Measurements from ENCODE around the gene RELB.
A peak's percentile ranks its signal among the peaks of the same experiment; 100 is the strongest.
"Not testable (repeated sequence)": the region's sequence is repeated elsewhere in the genome, so short reads cannot be mapped to it uniquely, and the experiment has no call there.

The RELB gene

DNA sequence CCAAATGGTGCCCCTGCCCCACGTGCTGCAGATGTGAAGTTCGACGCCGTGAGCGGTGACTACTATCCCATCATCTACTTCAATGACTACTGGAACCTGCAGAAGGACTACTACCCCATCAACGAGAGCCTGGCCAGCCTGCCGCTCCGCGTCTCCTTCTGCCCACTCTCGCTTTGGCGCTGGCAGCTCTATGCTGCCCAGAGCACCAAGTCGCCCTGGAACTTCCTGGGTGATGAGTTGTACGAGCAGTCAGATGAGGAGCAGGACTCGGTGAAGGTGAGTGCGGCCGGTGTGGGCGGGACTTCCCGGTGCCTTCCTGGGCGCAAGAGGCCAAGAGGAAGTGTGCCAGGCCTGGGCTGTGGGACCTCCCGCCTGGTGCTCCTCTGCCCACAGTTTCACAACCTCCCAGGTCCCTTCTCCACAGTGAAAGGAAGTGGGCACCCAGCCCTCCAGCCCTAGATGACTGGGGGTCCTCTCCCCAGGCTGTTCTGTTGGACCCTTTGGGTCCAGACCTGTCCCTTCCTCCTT lies 14.1 kb upstream of the RELB start:
- DNase-seq (ENCODE audit: low spot score): no peak

DNA sequence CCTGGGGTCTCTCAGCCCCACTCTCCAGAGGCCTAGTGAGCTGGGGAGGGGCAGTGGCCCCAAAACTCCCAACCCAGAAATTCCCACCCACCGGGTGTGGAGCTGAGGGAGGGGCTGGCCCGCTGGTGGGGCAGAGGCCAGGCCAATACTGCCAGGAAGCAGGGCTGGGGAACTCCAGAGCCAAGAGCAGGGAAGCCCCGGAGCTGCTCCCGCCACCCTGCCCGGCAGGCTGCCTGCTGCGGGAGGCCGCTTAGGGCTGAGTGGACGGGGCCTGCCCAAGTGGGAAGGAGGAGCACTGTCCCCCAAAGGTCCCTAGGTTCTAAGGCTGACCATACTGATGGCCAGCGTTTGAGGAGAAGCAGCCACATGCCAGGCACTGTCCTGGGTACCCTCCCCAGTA lies 13.0 kb upstream of the RELB start:
- no peak for DNase-seq (ENCODE audit: low spot score)

DNA sequence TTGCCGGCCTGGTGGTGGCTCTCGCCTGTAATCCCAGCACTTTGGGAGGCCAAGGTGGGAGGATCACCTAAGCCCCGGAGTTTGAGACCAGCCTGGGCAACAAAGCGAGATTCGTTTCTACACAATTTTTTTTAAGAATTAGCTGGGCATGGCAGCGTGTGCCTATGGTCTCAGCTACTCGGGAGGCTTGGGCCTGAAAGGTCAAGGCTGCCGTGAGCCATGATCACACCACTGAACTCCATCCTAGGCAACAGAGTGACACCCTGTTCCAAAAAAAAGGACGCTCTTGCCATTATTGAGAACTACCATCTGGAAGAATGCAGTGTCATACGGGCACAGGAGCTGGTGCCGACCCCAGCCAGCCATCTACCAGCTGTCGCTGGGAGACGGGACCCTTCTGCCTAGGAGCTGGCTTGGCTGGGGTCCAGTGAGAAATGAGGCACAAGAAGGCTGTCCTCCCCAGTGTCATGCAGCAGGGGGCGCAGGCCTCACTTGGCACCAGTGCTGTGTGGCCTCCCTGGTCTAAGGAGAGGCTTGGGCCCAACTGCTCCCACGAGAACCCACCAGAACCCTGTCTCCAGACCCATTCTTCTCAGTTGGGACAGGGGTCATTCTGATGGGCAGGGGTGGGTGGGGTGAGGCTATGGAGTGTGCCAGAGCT lies 12.2 kb upstream of the RELB start:
- no peak for DNase-seq (ENCODE audit: low spot score)

- no peak for DNase-seq (ENCODE audit: low spot score)
Observed at GRCh38 chr19:44990459-44990858, 10.8 kb upstream of the RELB start.

DNA sequence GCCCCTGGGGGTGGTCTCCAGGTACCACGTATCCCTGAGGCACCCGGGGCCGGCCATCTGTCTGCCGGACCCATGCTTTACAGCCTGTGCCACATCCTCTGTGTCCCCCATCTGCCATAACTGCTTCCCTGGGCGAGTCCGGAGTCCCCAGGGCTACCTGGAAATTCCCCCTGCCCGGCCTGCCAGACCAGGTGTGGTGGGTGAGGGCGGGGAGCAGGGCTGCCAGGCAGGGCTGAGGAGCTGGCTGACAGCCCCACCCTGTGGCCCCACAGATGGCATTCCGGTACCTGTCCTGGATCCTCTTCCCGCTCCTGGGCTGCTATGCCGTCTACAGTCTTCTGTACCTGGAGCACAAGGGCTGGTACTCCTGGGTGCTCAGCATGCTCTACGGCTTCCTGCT lies 10.3 kb upstream of the RELB start:
- no peak for DNase-seq (ENCODE audit: low spot score)

DNA sequence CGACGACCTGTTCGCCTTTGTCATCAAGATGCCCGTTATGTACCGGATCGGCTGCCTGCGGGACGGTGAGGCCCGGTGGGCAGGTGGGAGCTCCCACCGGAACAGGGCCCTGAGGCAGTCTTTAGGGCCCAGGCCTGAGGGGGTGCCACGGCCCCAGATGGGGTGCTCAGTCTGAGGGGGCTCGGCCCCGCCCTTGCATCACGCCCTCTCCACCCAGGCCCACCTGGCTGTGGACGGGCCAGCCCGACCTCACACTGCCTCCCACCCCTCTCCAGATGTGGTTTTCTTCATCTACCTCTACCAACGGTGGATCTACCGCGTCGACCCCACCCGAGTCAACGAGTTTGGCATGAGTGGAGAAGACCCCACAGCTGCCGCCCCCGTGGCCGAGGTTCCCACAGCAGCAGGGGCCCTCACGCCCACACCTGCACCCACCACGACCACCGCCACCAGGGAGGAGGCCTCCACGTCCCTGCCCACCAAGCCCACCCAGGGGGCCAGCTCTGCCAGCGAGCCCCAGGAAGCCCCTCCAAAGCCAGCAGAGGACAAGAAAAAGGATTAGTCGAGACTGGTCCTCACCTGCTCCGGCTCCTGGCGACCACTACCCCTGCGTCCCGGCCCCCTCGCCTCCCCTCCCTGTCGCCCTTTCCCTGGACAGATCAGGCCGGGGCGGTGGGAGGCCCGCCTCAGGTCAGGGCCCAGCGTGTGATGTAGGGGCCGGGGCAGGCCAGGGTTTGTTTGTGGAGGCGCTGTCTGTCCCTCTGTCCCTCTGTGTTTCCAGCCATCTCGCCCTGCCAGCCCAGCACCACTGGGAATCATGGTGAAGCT lies 8.7 kb upstream of the RELB start:
- no peak for DNase-seq (ENCODE audit: low spot score)

- DNase-seq (ENCODE audit: low spot score): no peak
Observed at GRCh38 chr19:44993526-44993925, 7.7 kb upstream of the RELB start.

GRCh38 chr19:44993926-44994537 lies 7.2 kb upstream of the RELB start:
- DNase-seq (ENCODE audit: low spot score): no peak

GRCh38 chr19:44998025-44998424 lies 3.2 kb upstream of the RELB start:
- no peak for DNase-seq (ENCODE audit: low spot score)

DNA sequence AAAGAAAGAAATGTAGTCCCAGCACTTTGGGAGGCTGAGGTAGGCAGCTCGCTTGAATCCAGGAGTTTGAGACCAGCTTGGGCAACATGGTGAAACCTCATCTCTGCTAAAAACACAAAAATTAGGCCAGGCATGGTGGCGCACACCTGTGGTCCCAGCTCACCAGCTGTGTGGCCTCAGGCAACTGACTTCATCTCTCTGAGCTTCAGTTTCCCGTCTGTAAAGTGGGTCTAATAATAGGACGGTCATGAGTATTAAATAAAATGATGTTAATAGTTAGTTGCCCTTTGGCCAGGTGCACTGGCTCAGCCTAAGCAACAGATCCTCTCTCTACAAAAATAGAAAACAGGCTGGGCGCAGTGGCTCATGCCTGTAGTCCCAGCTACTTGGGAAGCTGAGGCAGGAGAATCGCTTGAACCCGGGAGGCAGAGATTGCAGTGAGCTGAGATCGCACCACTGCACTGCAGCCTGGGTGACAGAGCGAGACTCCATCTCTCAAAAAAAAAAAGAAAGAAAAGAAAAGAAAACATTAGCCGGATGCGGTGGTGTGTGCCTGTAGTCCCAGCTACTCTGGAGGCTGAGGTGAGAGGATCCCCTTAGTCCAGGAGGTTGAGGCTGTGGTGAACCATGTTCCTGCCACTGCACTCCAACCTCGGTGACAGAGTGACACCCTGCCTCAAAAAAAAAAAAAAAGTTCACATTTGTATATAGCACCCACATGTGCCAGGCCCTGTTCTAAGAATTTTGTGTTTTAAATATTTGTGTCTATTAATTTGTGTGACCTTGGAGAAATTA lies 1.9 kb upstream of the RELB start:
- not testable (repeated sequence) for DNase-seq (ENCODE audit: low spot score)

GRCh38 chr19:45000665-45001064 lies 599 bp upstream of the RELB start:
- not testable (repeated sequence) for DNase-seq (ENCODE audit: low spot score)

- DNase-seq (ENCODE audit: low spot score): no peak
Observed at GRCh38 chr19:45003485-45003884, 2.2 kb downstream of the RELB start.

GRCh38 chr19:45005787-45006186 lies 4.5 kb downstream of the RELB start:
- DNase-seq (ENCODE audit: low spot score): no peak

DNA sequence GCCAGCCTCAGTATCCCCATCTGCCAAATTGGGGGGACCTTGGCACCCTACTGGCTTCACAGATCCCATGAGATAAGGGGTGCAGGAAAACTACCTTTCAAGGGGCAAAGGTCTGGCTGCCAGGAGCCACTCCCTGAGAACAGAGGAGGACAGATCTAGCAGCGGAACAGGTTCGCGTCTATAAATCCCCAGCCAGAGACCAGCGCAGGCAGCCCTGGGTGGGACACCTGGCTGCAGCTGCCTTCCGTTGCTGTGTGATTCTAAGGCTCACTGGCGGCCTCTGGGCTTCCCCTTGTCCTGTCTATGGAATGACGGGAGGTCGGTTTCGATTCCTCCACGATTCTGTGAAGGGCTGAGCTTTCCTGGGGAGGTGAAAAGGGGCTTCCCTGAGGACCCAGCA lies 7.3 kb downstream of the RELB start:
- DNase-seq (ENCODE audit: low spot score): no peak

DNA sequence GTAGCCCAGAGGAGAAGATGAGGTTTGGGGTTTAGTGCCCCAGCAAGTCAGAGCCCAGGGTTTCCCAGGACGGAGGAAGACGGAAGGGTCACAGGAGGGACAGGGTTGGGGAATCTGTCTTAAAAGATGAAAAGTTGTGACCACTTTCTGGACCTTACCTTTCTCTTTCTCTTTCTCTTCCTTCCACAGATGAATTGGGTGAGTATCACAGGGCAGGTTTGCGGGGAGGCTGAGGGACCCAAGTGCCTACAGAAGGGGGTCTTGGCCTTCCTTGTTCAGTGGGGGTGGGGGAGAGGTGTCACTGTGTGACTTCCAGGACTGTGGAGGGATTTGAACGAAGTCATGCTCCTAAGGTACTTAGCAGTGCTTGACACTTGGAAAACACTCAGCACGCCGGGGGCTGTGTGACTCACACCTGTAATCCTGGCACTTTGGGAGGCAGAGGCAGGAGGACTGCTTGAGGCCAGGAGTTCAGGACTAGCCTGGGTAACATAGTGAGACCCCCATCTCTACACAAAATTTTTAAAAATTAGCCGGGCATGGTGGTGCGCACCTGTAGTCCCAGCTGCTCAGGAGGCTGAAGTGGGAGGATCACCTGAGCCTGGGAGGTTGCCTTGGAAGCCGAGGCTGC lies 8.5 kb downstream of the RELB start:
- no peak for DNase-seq (ENCODE audit: low spot score)

DNA sequence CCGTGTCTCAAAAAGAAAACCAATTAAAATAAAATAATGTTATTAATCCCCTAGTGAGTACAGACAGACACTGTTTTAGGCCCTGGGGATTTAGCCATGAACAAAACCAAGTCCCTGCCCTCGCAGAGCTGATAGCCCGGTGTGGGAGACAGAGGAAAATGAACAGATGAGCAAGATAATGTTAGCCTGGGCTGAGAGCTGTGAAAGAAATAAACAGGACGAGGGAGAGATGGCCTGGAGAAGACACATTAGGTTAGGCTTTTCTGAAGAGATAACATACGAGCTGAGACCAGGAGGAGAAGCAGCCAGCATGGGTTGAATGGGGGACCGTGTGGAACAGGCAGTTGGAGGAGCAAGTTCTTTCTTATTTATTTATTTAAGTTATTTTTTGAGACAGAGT lies 9.0 kb downstream of the RELB start:
- DNase-seq (ENCODE audit: low spot score): no peak

- DNase-seq (ENCODE audit: low spot score): no peak
Observed at GRCh38 chr19:45011959-45012358, 10.7 kb downstream of the RELB start.

DNA sequence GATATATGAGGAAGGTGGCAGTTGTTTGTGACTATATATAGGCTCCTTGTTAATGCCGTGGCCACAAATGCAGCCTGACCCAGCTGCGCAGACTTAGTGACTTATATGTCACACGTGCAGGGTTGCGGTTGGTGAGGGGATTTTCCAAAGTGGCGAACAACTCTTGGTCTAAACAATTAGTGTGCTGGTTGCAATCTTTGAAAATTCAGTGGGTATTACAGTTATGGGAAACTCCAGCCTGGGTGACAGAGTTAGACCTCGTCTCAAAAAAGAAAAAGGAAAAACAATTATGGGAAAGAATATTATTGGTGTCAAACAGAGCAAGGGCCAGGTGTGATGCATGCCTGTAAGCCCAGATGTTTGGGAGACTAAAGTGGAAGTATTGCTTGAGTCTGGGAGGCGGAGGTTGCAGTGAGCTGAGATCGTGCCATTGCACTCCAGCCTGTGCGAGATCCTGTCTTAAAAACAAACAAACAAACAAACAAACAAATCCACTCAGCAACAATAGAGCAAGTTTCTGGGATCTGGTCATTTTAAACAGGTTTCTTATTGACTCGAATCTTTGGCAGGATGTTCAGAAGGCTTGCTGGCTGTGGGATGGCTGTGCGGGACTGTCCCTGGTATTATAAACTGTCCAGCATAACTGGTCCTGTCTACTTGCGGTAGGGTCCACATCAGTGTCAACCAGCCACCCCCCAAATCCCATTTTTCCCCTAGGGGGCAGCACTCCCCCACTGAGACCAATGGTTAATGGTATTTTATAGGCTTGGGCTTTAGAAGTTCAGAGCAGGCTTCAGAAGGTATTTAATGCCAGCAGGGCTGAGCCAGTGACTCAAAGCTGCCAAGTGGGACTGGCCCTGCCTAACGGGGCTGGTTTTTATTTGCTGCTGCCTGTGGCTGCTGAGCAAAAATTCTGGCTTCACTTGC lies 15.4 kb downstream of the RELB start:
- peak; percentile 76 for DNase-seq (ENCODE audit: low spot score)

GRCh38 chr19:45019187-45019586 lies 17.9 kb downstream of the RELB start:
- DNase-seq (ENCODE audit: low spot score): no peak

DNA sequence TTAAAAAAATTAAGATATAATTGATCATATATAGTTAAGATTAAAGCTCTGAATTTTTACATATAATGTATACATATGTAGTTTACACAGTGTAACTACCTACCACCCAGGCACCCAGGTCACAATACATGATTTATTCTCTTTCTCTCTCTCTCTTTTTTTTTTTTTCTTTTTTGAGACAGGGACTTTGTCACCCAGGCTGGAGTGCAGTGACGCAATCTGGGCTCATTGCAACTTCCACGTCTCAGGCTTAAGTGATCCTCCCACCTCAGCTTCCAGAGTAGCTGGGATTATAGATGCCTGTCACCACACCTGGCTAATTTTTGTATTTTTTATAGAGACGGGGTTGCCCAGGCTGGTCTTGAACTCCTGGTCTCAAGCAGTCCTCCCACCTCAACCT lies 18.8 kb downstream of the RELB start:
- DNase-seq (ENCODE audit: low spot score): no peak

DNA sequence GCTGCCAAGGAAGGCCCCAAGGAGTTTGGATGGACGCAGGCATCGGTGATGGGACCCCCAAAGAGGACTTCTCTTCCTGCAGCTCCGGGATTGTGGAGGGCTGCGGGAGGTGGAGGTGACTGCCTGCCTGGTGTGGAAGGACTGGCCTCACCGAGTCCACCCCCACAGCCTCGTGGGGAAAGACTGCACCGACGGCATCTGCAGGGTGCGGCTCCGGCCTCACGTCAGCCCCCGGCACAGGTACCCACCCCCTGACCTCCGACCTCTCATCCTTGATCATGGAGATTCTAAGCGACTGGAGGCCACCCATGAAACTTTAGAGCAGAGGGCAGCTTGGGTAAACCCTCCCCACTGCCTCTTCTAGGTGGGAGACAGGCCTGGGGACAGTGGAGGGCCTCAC lies 20.7 kb downstream of the RELB start:
- DNase-seq (ENCODE audit: low spot score): no peak
